Endothelial cell of umbilical vein (primary cell): ENCODE data around the gene NLRP9. TPM values are rescaled to one million over a fixed set of nuclear protein-coding genes. Genes with fewer than 3 reads are reported as not detected.

Source experiments
- BruUV-seq: library from RNA; stranded (reverse); fragments of 400-500 nt; replicated peaks from 2 replicates; lab custom pipeline; 2021; lab: Mats Ljungman, UMichigan
- CTCF ChIA-PET: fragments of 300-600, 350-600 bp; sonication (Branson Sonifier 250); formaldehyde crosslinking; loops from one replicate; lab custom pipeline; 2021; ENCODE audit warnings: antibody characterized with exemption, inconsistent platforms; lab: Charles Lee
- POLR2A ChIA-PET: fragments of 300-600, 350-600 bp; sonication (Branson Sonifier 250); formaldehyde crosslinking; loops from one replicate; lab custom pipeline; 2021; ENCODE audit warnings: antibody characterized with exemption, inconsistent platforms; lab: Charles Lee
- DNase-seq: peaks from one replicate; pipeline ENCODE4 v3.0.0-alpha.2; 2011; ENCODE audit warnings: low read depth, low spot score
- FAIRE-seq: peaks from 2 replicates; lab custom pipeline; 2011; peaks lifted over from hg19 to GRCh38; lab: Jason Lieb, UNC
- H2AFZ ChIP-seq: 2 replicates; pipeline ENCODE4 v1.6.0; 2012; ENCODE audit warnings: low read depth, low read length, control low read depth, inconsistent platforms
- H3K27ac ChIP-seq: 2 replicates; pipeline ENCODE4 v1.5.1; 2011; ENCODE audit warnings: low read depth, mild to moderate bottlenecking, control low read depth, low read length, moderate library complexity; ENCODE audit not compliant: insufficient read depth
- H3K27me3 ChIP-seq, 2 experiments: 2 replicates each; pipeline versions ENCODE4 v1.6.0 to v1.6.1; 2011; ENCODE audit warnings: low read length in 2 of 2, mixed read lengths in 1 of 2; ENCODE audit not compliant: control insufficient read depth in 2 of 2, insufficient read depth in 2 of 2
- H3K36me3 ChIP-seq, 2 experiments: 2 replicates in 1 of 2; 3 replicates in 1 of 2; pipeline ENCODE4 v1.5.1; 2011; ENCODE audit warnings: low read length in 2 of 2, mild to moderate bottlenecking in 1 of 2, moderate library complexity in 1 of 2; ENCODE audit not compliant: control insufficient read depth in 2 of 2, insufficient read depth in 2 of 2; ENCODE audit errors: extremely low read depth in 1 of 2
- H3K4me1 ChIP-seq: 3 replicates; pipeline ENCODE4 v1.5.1; 2011; ENCODE audit warnings: mild to moderate bottlenecking, low read length; ENCODE audit not compliant: control insufficient read depth, insufficient read depth; ENCODE audit errors: extremely low read depth
- H3K4me2 ChIP-seq: 2 replicates; pipeline ENCODE4 v1.6.1; 2011; ENCODE audit warnings: low read length, control low read depth, mixed read lengths; ENCODE audit not compliant: insufficient read depth
- H3K4me3 ChIP-seq, 3 experiments: fragments of 200-600 bp in 1 of 3; sonication (generic), shearing (Covaris generic) in 1 of 3; replicated peaks in 1 of 3; 2 replicates each; pipeline ENCODE4 v1.5.1; 2011 to 2016; ENCODE audit warnings: control low read depth in 3 of 3, low read length in 3 of 3, mild to moderate bottlenecking in 2 of 3, inconsistent platforms in 1 of 3, low read depth in 1 of 3, moderate library complexity in 1 of 3; ENCODE audit not compliant: insufficient read depth in 1 of 3
- H3K79me2 ChIP-seq: 2 replicates; pipeline ENCODE4 v1.6.0; 2012; ENCODE audit warnings: low read length, inconsistent platforms; ENCODE audit not compliant: control insufficient read depth, insufficient read depth
- H3K9ac ChIP-seq: replicated peaks from 2 replicates; pipeline ENCODE3; 2011; ENCODE audit warnings: low read length, control low read depth; ENCODE audit not compliant: insufficient read depth; ENCODE audit errors: extremely low read depth
- H3K9me1 ChIP-seq: replicated peaks from 3 replicates; pipeline ENCODE4 v1.6.0; 2011; ENCODE audit warnings: mild to moderate bottlenecking, low read length; ENCODE audit not compliant: control insufficient read depth, insufficient read depth; ENCODE audit errors: extremely low read depth
- H3K9me3 ChIP-seq: replicated peaks from 2 replicates; pipeline ENCODE4 v1.5.1; 2012; ENCODE audit warnings: low read length, inconsistent platforms; ENCODE audit not compliant: control insufficient read depth, insufficient read depth
- H4K20me1 ChIP-seq: replicated peaks from 2 replicates; pipeline ENCODE3; 2011; ENCODE audit warnings: mild to moderate bottlenecking, low read length; ENCODE audit not compliant: control insufficient read depth, insufficient read depth; ENCODE audit errors: extremely low read depth
- CTCF ChIP-seq, 2 donors: IDR thresholded peaks; 1 replicate in 1 of 2; 2 replicates in 1 of 2; pipeline ENCODE4 v1.5.1; 2011; ENCODE audit warnings: low read length in 2 of 2, mild to moderate bottlenecking in 2 of 2, moderate library complexity in 2 of 2, control low read depth in 1 of 2, inconsistent platforms in 1 of 2, low read depth in 1 of 2; ENCODE audit not compliant: insufficient read depth in 1 of 2; ENCODE audit errors: extremely low read depth in 1 of 2
- EZH2 ChIP-seq: IDR thresholded peaks from 2 replicates; pipeline ENCODE4 v1.6.1; 2012; ENCODE audit warnings: borderline replicate concordance, low read depth, mild to moderate bottlenecking, moderate library complexity, low read length, inconsistent platforms; ENCODE audit not compliant: severe bottlenecking
- FOS ChIP-seq: IDR thresholded peaks from 2 replicates; pipeline ENCODE4 v1.6.1; 2011; ENCODE audit warnings: mild to moderate bottlenecking, low read length, moderate library complexity, borderline replicate concordance; ENCODE audit not compliant: insufficient read depth
- GATA2 ChIP-seq: IDR thresholded peaks from 2 replicates; pipeline ENCODE4 v1.7.0; 2011; ENCODE audit warnings: low read depth, mild to moderate bottlenecking, moderate library complexity, mixed read lengths, low read length; ENCODE audit not compliant: insufficient read length, insufficient read depth
- JUN ChIP-seq: IDR thresholded peaks from 2 replicates; pipeline ENCODE4 v1.6.1; 2011; ENCODE audit warnings: borderline replicate concordance, low read depth; ENCODE audit not compliant: insufficient read length, insufficient read depth
- MAX ChIP-seq: IDR thresholded peaks from 2 replicates; pipeline ENCODE4 v1.6.1; 2011; ENCODE audit not compliant: insufficient read depth, insufficient read length
- MYC ChIP-seq: IDR thresholded peaks from one replicate; pipeline ENCODE4 v1.6.1; 2011; ENCODE audit warnings: mild to moderate bottlenecking, low read depth, low read length
- POLR2A ChIP-seq: IDR thresholded peaks from 2 replicates; pipeline ENCODE4 v1.6.1; 2012; ENCODE audit warnings: low read depth, mild to moderate bottlenecking, control low read depth, low read length
- POLR2AphosphoS5 ChIP-seq: IDR thresholded peaks from 2 replicates; pipeline ENCODE4 v1.6.1; 2012; ENCODE audit warnings: low read depth, mild to moderate bottlenecking, control low read depth, low read length, moderate library complexity; ENCODE audit not compliant: insufficient read depth
- dilution Hi-C: fragments of 300-500 bp; cut with MboI; formaldehyde crosslinking; loops from one replicate; pipeline ENCODE4 v1.15.0; 2019; ENCODE audit warnings: low sequenced_read_pairs; ENCODE audit not compliant: extremely low pct_ligation_motif_present
- intact Hi-C: fragments of 100-400 bp; cut with micrococcal nuclease; formaldehyde crosslinking; loops from one replicate; pipeline ENCODE4 v1.10.0; 2022
- polyA plus RNA-seq, 4 experiments: library from polyadenylated mRNA; depleted of rRNA in 3 of 4; stranded (reverse) in 3 of 4; unstranded in 1 of 4; fragments of >200 nt; gene quantifications; 2 replicates each; pipeline versions ENCODE4 v1.2.1 to v1.2.3, GENCODE V29; 2011 to 2012; ENCODE audit warnings: missing spikeins in 1 of 4
- total RNA-seq: library from RNA; stranded (reverse); gene quantifications from 2 replicates; pipeline ENCODE4 v1.2.3, GENCODE V29; 2021

NLRP9 gene
- total and polyA plus RNA-seq, 2 donors (not counting 3 experiments of a cell fraction or from before 2014, with no cell fraction given): not detected

- Histone ChIP-seq H3K27me3 (no peaks in the 10 kb centered on the region), H3K27ac (no peak overlapping the region), H2AFZ (no peak overlapping the region), H3K9ac (no peak overlapping the region), H3K4me2 (no peak overlapping the region), H3K36me3 (peaks cover 0 to 31% of the 10 kb centered on the region in 2 experiments), H3K9me3 (no peaks in the 10 kb centered on the region), H3K9me1 (no peaks in the 10 kb centered on the region), H3K79me2 (no peaks in the 10 kb centered on the region), H3K4me3 (no peak overlapping the region), H3K4me1 (no peaks in the 10 kb centered on the region), H4K20me1 (no peaks in the 10 kb centered on the region)
- dilution Hi-C loops: no loop called here
- intact Hi-C loops: no loop called here
- ChIA-PET CTCF (no interaction called here), POLR2A (no interaction called here)
- BruUV-seq: no TSS peak
- no peak for FAIRE-seq
- TF ChIP-seq FOS (no peak), GATA2 (no peak), MAX (no peak), POLR2A (no peak), MYC (no peak), JUN (no peak), CTCF (IDR thresholded peaks at IDR 0.05; ENCODE audit: extremely low read depth in 1 of 2, insufficient read depth in 1 of 2, low read depth in 1 of 2, low read length in 2 of 2) (no peak), POLR2AphosphoS5 (no peak), EZH2 (no peak)
- DNase-seq: no peak
Observed at GRCh38 chr19:55699221-55699620, 39.0 kb downstream of the NLRP9 start.
